Vagina (tissue), 2 donors: ENCODE measurements around the gene ABHD12. TPM values are rescaled to one million over a fixed set of nuclear protein-coding genes. Genes with fewer than 3 reads are reported as not detected.
A peak's percentile ranks its signal among the peaks of the same experiment; 100 is the strongest.

Experiments used
- DNase-seq, 2 donors: peaks; one replicate each; pipeline ENCODE4 v3.0.0-alpha.2; 2017; ENCODE audit errors: extremely low spot score in 2 of 2
- H3K27ac ChIP-seq: fragments of 200-600 bp; sonication (generic); one replicate; pipeline ENCODE4 v1.5.1; 2019
- H3K27me3 ChIP-seq: fragments of 200-600 bp; sonication (generic); one replicate; pipeline ENCODE4 v1.5.1; 2019
- H3K36me3 ChIP-seq, 2 donors: fragments of 200-600 bp; sonication (generic); one replicate each; pipeline ENCODE4 v1.5.1; 2017 to 2019
- H3K4me1 ChIP-seq: fragments of 200-600 bp; sonication (generic); one replicate; pipeline ENCODE4 v1.5.1; 2019
- H3K4me3 ChIP-seq, 2 donors: fragments of 200-600 bp; sonication (generic); 1 replicate in 1 of 2; 2 replicates in 1 of 2; pipeline ENCODE4 v1.5.1; 2016 to 2019
- H3K9me3 ChIP-seq: fragments of 200-600 bp; sonication (generic); one replicate; pipeline ENCODE4 v1.5.1; 2019
- POLR2A ChIP-seq, 2 donors: fragments of 450-650 bp; IDR thresholded peaks; one replicate each; pipeline ENCODE4 v1.6.1; 2017; ENCODE audit warnings: antibody characterized with exemption in 2 of 2, mild to moderate bottlenecking in 2 of 2, moderate library complexity in 2 of 2
- POLR2AphosphoS5 ChIP-seq, 2 donors: sonication (generic); formaldehyde crosslinking; IDR thresholded peaks; one replicate each; pipeline ENCODE4 v1.9.0; 2017; ENCODE audit warnings: antibody characterized with exemption in 2 of 2, mild to moderate bottlenecking in 2 of 2, low read depth in 1 of 2; ENCODE audit not compliant: insufficient read depth in 1 of 2
- intact Hi-C: fragments of 100-400 bp; cut with DNase I; formaldehyde crosslinking; loops from one replicate; pipeline ENCODE4 v1.15.1; 2023
- total RNA-seq: library from RNA; depleted of rRNA; stranded (reverse); fragments of >200 nt; gene quantifications from one replicate; pipeline ENCODE4 v1.2.3, GENCODE V29; 2016
- TF ChIP-seq, protein P1 (sequence below), 3 experiments: fragments of 450-650 bp in 2 of 3; fragments of 200-600 bp in 1 of 3; sonication (generic) in 1 of 3; IDR thresholded peaks; one replicate each; pipeline ENCODE4 v1.5.1; 2017 to 2019; ENCODE audit warnings: antibody characterized with exemption in 3 of 3, mild to moderate bottlenecking in 2 of 3, moderate library complexity in 2 of 3

Gene ABHD12
- total RNA-seq, 1 donor from 2014 or later: 36.6 TPM

DNA sequence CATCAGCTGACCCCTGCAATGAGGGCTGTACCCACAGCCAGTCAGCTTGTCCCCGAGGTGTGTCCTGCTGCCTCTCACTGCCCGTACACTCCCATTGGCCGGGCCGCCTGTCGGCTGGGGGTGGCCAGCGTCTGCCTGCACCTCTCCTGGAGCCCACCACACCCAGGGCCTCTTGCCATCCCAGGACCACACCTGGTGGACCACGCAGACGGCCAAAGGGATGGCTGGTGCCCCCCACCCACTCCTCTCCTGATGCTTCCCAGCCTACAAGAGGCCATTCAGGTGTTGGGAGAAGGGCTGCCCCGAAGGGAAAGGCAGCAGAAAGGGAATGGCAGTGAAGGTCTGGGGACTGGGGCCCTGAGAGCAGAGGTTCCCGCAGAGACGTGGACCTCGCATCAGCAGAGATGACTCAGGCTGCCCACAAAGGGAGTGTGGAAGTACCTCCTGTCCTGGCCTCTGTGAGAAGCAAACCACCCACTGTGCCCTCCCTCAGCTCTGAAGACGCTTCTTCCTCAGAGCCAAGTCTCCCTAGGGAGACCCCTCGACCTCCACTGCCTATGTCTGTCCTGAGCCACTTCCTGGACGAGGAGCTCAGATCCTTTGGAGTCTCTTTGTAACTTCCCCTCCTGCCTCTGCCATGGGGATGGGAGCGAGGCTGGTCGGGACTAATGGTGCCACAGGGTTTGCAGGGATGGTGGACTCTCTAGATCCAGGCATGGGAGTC is 81.8 kb downstream of the ABHD12 start:
- intact Hi-C loops: no loop called here
- peak overlapping the region; percentile 77 for H3K27ac ChIP-seq
- H3K4me1 ChIP-seq: peaks cover 27% of the 10 kb centered on the region
- no peak overlapping the region for H3K4me3 ChIP-seq
- TF ChIP-seq, protein P1, sequence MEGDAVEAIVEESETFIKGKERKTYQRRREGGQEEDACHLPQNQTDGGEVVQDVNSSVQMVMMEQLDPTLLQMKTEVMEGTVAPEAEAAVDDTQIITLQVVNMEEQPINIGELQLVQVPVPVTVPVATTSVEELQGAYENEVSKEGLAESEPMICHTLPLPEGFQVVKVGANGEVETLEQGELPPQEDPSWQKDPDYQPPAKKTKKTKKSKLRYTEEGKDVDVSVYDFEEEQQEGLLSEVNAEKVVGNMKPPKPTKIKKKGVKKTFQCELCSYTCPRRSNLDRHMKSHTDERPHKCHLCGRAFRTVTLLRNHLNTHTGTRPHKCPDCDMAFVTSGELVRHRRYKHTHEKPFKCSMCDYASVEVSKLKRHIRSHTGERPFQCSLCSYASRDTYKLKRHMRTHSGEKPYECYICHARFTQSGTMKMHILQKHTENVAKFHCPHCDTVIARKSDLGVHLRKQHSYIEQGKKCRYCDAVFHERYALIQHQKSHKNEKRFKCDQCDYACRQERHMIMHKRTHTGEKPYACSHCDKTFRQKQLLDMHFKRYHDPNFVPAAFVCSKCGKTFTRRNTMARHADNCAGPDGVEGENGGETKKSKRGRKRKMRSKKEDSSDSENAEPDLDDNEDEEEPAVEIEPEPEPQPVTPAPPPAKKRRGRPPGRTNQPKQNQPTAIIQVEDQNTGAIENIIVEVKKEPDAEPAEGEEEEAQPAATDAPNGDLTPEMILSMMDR (IDR thresholded peaks at IDR 0.05): no peak
- TF ChIP-seq POLR2A (IDR thresholded peaks at IDR 0.05): no peak
- no peak for TF ChIP-seq POLR2AphosphoS5 (IDR thresholded peaks at IDR 0.05; ENCODE audit: insufficient read depth in 1 of 2, low read depth in 1 of 2)
- no peaks in the 10 kb centered on the region for H3K27me3 ChIP-seq
- no peaks in the 10 kb centered on the region for H3K9me3 ChIP-seq
- H3K36me3 ChIP-seq: peaks cover 0 to 8% of the 10 kb centered on the region in 2 donors
- DNase-seq: no peak

GRCh38 chr20:25308083-25308491 is 82.5 kb downstream of the ABHD12 start:
- no peaks in the 10 kb centered on the region for H3K27me3 ChIP-seq
- H3K9me3 ChIP-seq: no peaks in the 10 kb centered on the region
- DNase-seq: no peak
- no peak overlapping the region for H3K27ac ChIP-seq
- H3K4me3 ChIP-seq: no peak overlapping the region
- intact Hi-C loops: no loop called here
- H3K4me1 ChIP-seq: peaks cover 27% of the 10 kb centered on the region
- peaks cover 0 to 11% of the 10 kb centered on the region in 2 donors for H3K36me3 ChIP-seq
- no peak for TF ChIP-seq POLR2AphosphoS5 (IDR thresholded peaks at IDR 0.05; ENCODE audit: insufficient read depth in 1 of 2, low read depth in 1 of 2)
- TF ChIP-seq POLR2A (IDR thresholded peaks at IDR 0.05): no peak
- TF ChIP-seq, protein P1 (IDR thresholded peaks at IDR 0.05): no peak

DNA sequence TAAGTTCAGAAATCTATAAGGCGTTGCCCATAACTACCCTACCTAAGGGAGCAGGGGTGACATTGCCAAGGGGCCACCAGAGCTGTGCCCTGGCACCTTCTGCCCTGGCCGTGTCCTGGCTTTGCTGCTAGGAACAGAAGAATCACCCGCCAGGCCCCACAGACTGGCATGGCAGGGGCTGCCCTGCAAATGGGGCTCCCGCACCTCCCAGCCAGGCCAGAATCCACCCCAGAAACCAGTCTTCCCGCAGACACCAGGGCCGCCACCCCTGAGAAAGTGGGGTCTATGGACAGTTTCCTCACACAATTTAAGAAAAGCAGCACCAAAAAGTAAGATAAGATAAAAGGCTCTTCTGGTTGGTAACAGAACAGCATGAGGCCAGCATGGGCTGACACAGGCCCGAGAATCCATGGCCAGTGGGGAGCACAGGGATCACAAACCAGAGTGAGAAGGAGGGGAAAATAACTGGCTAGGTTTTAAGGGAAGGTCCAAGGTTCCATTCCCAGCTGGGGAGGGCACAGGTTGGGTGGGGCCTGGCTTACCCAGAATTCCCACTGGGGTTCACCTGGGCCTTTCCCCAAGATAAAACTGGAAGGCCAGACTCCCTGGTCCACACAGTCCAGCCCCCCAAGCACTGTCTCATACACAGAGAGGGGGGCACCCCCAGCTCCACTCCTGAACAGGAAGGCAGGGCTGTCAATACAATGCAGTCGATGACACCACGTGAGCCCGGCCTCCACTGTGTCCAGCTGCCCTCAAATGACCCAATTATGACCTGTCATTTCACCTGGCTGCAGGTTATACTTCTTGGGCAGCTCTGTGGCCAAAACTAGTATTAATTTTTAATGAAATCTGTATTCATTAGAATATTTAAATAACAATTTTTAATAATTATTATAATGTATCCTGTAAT is 83.4 kb downstream of the ABHD12 start:
- H3K36me3 ChIP-seq: peaks cover 0 to 11% of the 10 kb centered on the region in 2 donors
- no peaks in the 10 kb centered on the region for H3K9me3 ChIP-seq
- H3K27me3 ChIP-seq: no peaks in the 10 kb centered on the region
- H3K27ac ChIP-seq: no peak overlapping the region
- H3K4me3 ChIP-seq: no peak overlapping the region
- no peak for DNase-seq
- TF ChIP-seq, protein P1 (IDR thresholded peaks at IDR 0.05): no peak
- TF ChIP-seq POLR2AphosphoS5 (IDR thresholded peaks at IDR 0.05; ENCODE audit: insufficient read depth in 1 of 2, low read depth in 1 of 2) (no peak), POLR2A (IDR thresholded peaks at IDR 0.05) (no peak)
- intact Hi-C loops: no loop called here
- peaks cover 27% of the 10 kb centered on the region for H3K4me1 ChIP-seq

DNA sequence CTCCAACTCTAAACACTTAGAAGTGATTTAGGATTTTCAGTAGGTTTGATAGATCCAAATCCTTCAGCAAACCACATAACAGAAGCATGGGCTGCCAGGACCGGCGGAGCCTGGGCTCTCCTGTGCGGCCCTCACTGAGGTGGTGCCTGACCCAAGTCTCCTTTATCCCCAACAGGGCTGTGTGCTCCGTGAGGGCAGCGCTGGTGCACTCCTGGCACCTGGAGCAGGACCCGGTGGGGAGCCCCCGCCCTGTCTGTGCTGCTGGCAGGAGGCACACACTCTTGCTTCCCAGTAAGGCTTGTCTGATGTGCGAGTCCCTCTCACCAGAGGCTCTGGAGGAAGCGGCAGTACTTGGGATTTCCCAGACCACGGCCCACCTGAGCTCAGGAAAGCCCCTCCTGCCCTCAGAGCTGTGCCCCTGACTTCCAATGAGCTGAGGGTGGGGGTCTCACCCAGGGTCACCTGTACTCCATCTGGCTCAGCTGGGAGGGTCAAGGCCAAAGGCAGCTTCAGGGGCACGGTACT is 86.5 kb downstream of the ABHD12 start:
- no peak for DNase-seq
- TF ChIP-seq POLR2AphosphoS5 (IDR thresholded peaks at IDR 0.05; ENCODE audit: insufficient read depth in 1 of 2, low read depth in 1 of 2): no peak
- TF ChIP-seq POLR2A (IDR thresholded peaks at IDR 0.05): no peak
- TF ChIP-seq, protein P1 (IDR thresholded peaks at IDR 0.05): no peak
- Histone ChIP-seq H3K36me3 (peaks cover 0 to 17% of the 10 kb centered on the region in 2 donors), H3K4me1 (peaks cover under 1% of the 10 kb centered on the region), H3K9me3 (no peaks in the 10 kb centered on the region), H3K4me3 (no peak overlapping the region), H3K27me3 (no peaks in the 10 kb centered on the region), H3K27ac (no peak overlapping the region)
- intact Hi-C loops: loop anchor here (5.0 kb wide), 1 partner anchor 88 kb away; the partner anchor contains the start of gene ABHD12
